Stimulated activated CD8-positive, alpha-beta memory T cell treated with anti-CD3 and anti-CD28 coated beads, Interleukin-12 subunit alpha, Interleukin-12 subunit beta, amount 100 ng/mL, for 24 hours (primary cell): Measurements from ENCODE around the gene AQP6.

Source experiments
- DNase-seq: peaks from one replicate; pipeline ENCODE4 v3.0.0-alpha.2; 2020; ENCODE audit errors: extremely low read depth

The AQP6 gene

DNA sequence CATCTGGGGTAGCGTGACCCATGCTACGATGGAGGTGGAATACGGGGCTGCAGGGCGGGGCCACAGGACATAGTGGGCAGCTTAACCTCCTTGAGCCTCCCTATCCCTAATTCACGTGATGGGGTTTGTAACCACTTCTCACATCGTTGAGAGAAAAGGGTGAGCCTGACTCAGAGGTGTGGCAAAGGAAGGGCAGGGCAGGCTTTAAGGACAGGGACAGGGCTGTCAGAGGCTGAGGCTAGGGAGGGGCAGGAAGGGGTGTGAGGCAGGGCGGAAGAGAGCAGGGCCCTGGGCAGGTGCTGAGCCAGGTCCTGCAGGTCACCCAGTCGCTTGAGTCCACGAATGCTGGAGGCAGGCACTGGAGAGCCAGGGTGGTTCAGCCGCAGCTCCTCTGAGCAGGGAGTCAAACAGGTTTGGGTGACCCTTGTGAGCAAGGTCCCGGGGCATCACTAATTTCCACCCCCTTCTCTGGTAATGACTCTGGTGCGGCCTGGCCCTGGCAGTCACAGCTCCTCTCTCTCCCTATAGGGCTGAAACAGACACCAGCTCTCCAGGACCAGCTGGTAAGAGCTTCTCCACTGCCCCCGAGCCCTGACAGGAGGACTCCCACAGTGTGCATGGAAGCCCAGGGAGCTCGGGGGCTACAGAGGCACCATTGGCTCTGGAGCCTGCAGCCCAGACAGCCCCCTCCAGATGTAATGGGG lies 29.7 kb upstream of the AQP6 start:
- no peak for DNase-seq

DNA sequence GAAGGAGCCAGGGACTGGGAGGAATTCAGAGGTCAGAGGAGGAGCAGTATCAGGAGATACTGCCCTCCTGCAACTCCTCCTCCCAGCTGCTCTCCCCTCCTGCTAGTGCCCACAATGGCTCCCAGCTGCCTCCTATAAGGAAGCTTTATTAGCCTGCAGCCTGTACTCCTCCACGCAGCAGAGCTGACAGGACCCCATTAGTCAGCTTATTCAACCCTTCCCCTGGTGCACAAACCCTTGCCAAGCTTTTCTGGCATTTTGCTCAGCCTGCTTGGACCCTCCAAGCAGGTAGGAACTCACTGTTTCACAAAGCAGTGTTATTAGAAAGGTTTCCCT lies 29.2 kb upstream of the AQP6 start:
- DNase-seq = no peak

DNA sequence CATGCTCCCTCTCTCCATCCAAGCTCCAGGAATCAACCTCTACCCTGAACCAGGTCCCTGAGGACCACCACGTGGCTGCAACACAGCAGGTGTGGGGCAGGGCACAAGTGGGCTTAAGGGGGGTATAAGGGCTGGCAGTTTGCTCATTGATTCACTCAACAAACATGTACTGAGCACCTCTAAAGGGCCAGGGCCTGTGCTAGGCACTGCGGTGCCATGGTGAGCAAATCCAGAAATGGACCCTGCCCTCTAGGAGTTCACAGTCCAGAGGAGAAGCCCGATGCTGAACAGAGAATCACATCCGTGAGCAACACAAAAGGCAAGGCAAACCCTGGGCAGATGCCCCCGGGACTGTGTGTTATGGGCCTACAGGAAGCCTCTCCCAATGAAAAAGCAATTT lies 28.7 kb upstream of the AQP6 start:
- no peak for DNase-seq

DNA sequence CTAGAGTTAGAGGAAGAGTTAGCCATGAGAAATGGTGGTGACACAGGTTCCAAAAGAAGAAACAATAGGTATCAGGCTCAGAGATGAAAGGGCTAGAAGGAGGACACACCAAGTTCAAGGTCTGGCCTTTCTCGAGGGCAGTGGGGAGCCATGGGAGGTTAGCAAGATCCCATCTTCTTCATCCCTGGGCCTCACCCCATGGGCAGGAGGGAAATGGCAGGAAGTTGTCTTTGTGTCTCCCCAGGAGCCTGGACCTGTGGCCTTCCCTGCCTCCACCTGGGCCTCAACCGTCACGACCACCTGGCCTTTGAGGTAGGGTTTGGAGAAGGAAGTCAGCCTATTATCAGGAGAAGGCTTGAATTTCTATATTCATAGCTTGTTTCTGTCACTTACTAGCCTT lies 28.0 kb upstream of the AQP6 start:
- no peak for DNase-seq

DNA sequence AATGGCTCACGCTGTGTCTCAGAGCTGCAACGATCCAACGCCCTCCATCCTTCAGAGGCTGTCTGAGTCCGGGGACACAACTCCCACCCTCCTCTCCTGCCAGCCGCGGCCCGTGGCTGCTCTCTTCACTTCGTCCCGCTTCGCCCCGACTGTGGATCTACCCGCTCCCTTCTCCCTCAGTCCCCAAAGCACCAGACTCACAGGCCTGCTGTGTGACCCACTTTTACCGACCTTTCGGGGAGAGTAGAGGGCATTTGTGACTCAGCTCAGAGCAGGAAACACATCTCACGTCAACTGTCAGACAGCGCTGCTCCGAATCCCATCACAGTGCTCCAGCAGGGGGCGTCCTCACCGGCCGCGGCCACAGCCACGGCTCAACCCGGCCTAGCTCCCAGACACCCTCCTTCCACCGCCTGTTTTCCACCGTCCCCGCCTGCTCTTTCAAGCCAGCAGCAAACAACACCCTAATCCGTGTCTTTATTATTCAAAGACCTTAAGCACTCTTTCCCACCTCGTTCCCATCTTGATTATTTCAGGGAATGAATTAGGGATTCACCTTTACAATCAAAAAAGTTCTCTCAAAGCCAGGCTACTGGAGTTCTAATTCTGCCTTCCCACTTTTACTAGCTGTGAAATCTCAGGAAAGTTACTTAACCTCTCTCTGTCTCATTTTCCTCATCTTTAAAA lies 27.2 kb upstream of the AQP6 start:
- DNase-seq = peak; percentile 63

DNA sequence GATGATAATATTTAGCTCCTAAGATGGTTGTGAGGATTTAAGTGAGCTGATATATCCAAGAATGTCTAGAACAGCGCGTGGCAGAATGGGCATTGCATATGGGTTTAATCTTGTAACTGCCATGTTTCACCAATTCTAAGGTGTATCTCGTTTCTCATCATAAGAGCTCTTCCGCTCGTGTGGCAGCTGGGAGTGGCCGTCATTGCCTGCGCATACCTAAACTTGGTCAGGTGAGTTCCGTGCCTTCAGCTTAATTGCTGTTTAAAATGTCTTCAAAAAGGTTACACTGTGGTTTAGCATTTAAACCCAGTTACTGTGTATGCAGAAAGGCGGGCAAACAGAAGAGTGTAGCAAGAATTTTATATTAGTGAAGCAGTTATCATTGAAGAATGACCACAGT lies 26.7 kb upstream of the AQP6 start:
- DNase-seq = no peak

DNA sequence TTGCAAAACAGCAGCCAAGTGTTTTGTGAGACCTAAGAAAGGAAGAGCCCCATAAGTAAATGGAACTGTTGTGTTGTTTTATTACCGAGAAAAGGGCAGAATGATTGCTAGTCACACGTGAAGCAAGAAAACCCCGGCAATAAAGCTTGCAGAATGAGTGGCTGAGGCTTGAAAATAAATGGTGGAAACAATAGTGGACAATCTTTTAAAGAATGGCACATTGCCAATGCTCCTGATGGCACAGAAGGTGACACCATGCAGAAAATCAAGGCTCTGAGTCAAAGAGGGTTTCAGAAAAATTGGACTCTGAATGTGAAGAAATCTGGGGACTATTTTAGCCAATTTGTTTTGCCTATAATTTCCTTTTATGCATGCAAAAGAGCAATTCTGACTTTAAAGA lies 26.2 kb upstream of the AQP6 start:
- no peak for DNase-seq

DNA sequence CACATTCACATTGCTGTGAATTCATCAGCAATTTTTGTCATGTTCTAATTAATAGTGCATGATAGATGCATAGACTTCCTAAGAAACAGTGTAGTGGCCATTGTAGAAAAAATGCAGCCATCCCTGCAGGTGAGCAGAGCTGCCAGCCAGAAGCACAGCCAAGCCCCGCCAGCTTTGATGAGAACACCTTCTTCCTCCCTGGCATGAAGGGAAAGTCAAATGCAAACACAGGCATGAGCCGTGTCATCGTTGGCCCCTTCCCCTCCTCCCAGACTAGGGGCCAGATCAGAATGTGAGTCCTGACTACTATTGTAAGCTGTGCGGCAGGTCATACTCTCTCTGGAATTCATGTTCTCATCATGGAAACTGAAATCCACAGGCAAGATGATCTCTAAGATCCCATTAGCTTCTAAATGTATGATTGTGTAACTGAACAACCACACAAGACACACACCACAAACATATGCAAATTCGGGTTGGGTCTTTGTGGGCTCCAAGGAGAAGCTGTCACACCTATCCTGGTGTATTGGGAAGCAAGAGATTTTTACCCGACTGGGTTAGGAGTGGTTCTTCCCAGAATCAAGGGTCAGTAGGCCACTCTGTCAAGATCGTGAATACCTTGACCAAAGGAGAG lies 25.0 kb upstream of the AQP6 start:
- no peak for DNase-seq

DNA sequence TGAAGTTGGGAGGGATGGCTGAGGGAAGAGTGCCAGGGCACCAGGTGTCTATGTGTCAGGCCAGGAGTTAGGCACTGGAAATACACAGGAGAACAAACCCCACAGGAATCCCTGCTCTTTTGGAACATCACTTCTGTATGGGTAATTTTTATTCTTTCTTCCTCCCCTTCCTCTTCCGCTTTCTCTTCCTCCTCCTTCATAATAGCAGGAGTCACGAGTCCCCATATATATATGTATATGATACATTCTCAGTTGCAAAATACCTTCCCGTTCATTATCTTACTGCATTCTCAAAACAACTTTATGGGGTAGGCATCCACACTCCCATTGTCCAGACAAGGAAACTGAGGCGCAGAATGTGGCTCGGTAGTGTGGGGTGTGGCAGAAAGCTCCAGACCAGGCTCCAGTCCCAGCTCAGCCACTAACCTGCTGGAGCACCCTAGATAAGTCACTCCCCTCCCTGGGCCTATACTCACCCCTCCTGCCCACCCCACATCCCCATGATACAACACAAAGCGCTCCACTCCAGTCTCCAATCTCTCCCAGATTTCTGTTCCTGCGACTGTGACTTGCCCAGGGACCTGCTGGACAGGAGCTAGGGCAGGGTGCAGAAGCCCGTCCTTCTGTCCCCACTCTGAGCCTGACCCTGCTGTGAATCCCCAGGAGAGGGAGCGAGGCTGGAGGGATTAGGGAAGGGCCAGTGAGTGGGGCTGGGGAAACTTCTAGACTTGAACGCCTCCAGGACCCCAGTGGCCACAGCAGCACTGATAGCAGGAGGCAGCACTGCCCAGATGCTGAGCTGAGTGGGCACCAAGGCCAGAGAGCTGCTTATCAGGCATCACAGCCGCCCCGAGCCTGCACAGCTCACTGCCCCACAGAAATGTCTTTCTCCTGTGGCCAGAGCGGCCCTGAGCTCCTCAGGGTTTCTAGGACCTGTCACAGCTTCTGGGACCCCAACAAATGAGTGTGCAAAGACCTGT lies 23.6 kb upstream of the AQP6 start:
- DNase-seq = no peak

DNA sequence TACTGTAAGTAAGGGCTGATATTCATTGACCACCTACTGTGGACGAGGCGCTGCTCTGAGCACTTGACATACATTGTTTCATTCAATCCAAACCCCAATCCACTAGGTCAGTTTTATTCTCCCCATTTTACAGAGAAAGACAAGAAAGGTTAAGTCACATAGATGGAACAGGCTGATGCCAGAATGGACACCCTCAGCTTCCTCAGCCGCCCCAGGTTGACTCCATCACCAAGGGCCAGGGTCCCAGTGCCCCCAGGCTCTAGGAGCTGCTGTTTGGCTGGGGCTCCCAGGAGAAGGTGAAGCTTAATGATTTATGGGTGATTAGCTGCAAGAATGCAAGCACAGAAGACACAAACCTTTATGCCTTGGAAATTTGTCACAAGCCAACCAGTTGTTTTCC lies 22.9 kb upstream of the AQP6 start:
- DNase-seq = no peak

DNA sequence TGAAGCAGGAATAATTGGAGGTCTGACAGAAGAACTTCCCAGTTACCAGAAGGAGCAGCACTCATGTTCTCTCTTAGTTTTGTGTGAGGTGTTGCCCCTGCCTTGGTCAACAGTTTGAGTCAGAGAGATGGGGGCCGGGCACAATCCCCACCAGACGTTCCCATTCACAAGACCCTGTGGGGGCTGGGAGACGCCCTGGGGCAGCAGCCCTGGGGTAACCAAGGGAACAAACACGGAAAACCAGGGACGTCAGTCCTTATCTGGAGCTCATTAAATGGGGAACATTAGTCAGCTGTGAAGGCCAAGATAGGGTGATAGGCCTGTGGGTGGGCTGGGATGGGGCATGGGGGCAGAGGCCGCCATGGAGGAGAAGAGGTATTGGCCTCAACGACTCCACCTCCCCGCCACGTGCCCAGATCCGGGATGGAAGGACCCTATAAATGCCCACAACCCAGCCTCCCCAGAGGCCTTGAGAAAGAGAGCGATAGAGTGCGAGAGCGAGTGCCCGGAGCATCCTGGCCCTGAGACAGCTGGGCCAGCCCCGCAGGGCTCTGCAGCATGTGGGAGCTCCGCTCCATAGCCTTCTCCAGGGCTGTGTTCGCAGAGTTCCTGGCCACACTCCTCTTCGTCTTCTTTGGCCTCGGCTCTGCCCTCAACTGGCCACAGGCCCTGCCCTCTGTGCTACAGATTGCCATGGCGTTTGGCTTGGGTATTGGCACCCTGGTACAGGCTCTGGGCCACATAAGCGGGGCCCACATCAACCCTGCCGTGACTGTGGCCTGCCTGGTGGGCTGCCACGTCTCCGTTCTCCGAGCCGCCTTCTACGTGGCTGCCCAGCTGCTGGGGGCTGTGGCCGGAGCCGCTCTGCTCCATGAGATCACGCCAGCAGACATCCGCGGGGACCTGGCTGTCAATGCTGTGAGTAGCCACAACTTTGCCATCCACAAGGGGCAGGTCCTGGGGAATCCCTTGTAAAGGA lies 22.2 kb upstream of the AQP6 start, which contains the start of gene AQP2:
Gene AQP2 (plus strand): TSS at position 465 of the 979 bp plus-strand sequence. CDS start 94 bp downstream, at position 559.
- DNase-seq = no peak

DNA sequence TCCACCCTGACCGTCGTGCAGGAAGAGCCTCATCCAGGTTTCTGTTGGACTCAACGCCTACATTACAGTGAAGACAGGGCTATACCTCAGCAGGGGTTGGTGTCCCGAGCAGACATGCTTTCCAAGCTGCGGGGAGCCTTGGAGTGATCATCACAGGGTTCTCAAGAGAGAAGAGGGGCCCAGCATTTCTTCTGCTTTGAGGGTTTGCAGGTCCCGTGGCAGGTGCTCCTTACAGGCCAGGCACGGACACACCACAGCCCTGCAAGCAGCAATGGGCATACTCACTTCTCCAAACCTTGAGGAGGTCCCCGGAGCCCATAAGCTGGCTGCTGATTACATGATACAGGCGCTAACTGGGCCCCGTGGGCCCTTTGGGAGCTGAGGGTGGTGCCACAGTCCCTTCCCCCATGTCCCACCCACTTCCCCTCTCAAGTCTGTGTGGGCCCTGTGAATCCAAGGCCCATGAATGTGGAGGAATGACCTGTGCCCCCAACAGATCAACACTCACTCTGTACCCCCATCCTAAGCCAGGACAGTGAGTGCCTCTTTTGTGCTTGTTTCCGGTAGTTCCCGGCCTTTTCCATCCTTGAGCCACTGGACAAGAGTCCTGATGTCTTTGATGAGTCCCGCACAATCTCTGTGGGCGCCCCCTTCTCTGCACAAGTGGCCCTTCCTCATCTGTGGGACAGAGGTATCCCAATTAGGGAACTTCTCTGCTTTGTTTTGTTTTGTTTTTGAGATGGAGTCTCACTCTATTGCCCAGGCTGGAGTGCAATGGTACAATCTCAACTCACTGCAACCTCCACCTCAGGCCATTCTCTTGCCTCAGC lies 21.1 kb upstream of the AQP6 start:
- DNase-seq = no peak

DNA sequence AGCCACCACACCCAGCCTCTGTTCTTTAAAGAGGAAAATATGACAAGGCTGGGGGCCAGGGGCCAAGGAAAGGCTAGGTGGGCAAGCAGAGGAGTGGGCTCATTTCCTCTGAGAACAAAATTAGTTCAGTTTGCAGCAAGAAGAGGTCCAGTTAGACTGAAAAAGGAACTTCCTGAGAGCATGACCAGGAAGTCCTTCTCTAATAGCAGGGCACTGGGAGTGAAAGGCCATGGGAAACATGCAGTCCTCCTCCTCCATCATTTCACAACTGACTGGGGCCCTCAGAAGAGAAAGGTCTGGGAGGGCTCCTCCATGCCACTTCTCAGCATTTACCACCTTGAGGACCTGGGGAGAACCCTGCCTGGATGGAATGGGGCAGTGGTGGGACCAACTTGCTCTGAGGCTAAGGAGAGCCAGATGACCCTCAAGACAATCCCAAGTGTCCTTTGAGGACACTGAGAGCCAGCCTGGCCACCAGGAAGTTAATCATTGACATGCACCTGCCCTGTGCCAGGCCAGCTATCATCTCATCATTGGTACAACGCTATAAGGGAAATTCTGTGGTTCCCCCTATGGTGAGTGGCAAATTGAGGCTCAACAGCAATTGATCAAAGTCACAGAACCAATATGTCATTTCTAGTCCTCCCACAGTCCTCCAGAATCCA lies 20.2 kb upstream of the AQP6 start:
- DNase-seq = no peak

DNA sequence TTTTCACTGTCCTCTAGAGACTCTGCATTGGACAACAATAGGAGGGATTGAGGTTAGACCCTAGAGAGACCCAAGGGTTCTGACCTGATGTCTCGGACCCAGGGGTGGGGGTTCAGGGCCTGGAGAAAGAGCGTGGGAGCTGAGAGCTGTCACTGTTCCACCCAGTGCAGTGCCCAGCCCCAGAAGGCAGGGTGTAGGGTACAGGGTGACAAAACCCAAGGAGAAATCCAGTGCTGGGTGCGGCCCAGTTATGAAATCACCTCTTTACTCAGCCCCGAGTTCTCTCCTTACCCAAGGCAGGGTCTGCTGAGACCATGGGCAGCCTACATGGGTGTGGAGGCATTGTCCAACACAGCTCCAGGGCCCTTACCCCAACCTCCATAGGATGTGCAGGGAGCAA lies 19.6 kb upstream of the AQP6 start:
- DNase-seq = no peak

DNA sequence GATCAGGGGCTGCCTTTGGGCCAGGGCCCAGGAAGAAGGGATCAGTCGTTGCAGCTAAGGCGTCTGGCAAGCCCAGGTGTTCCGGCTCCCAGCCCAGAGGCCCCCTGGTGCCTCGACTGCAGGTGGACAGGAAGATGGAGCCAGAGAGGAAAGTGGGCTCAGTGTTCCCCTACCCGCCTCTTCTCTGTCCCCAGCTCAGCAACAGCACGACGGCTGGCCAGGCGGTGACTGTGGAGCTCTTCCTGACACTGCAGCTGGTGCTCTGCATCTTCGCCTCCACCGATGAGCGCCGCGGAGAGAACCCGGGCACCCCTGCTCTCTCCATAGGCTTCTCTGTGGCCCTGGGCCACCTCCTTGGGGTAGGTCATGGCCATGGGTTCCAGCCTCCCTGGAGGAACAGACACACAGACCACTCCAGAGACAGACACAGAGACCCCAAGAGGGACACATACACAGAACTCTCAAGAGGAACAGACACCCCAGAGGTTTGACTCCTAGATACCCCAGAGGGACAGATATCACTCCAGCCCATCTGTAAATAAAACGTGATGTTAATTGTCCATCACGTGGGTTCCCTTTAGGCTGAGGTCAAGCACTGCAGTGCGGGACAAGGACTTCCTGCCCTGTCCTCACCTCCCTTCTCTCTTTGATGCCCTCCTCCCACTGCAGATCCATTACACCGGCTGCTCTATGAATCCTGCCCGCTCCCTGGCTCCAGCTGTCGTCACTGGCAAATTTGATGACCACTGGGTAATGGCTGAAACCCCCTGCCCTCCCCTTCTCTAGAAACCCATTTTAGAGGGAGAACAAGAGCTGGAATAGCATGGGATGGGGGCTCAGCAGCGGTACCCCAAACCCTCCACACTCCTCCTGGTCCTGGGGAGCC lies 18.5 kb upstream of the AQP6 start:
- no peak for DNase-seq

DNA sequence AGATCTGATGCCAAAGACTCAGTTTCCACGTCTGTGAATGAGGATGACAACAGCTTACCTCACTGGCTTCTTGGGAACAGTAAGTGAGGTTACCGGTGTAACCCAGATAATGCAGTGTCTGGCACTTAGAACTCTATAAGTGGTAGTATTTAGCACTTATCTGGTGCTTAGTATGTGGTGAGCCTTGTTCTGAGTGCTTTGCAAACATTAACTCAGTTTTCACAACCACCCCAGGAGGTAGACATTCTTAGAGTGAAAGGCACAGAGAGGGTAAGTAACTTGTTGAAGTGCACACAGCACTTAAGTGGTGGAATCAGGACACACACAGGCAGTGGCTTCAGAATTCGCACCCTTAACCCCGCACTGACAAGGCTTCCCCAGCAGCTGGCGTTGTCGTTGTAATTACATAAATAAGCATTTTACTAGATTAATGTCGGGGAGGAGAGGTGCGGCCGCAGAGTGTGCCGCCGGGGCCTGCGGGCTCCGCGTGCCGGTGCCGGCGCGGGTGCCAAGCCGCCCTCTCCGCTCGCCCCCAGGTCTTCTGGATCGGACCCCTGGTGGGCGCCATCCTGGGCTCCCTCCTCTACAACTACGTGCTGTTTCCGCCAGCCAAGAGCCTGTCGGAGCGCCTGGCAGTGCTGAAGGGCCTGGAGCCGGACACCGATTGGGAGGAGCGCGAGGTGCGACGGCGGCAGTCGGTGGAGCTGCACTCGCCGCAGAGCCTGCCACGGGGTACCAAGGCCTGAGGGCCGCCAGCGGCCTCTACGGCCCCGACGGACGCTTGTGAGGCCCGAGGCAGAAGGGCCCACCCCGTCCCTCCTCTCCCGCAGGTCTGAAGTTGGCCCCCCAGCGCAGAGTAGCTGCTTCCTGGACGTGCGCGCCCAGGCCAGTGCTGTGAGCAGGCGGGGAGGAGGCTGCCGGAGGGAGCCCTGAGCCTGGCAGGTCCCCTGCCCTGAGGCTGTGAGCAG lies 17.6 kb upstream of the AQP6 start:
- DNase-seq = no peak
